ENCODE measurements around the gene SLC10A7.

Gene SLC10A7

GRCh38 chr4:146333187-146333894 is 188.4 kb downstream of the SLC10A7 start:
- Mint-ChIP-seq H3K4me3 (no peak overlapping the region), H3K27me3 (ENCODE audit: low read depth) (no peaks in the 10 kb centered on the region), H3K4me1 (no peaks in the 10 kb centered on the region), H3K36me3 (ENCODE audit: low read depth) (no peaks in the 10 kb centered on the region), H3K9me3 (no peaks in the 10 kb centered on the region), H3K27ac (no peak overlapping the region)
- no peak for TF ChIP-seq CTCF (IDR thresholded peaks at IDR 0.05; ENCODE audit: unreplicated experiment in 3 of 3)

GRCh38 chr4:146330392-146330791 is 191.3 kb downstream of the SLC10A7 start:
- Mint-ChIP-seq H3K9me3 (no peaks in the 10 kb centered on the region), H3K4me3 (no peak overlapping the region), H3K4me1 (no peaks in the 10 kb centered on the region), H3K27ac (no peak overlapping the region), H3K27me3 (ENCODE audit: low read depth) (no peaks in the 10 kb centered on the region), H3K36me3 (ENCODE audit: low read depth) (no peaks in the 10 kb centered on the region)
- TF ChIP-seq CTCF (IDR thresholded peaks at IDR 0.05; ENCODE audit: unreplicated experiment in 3 of 3), result no peak

GRCh38 chr4:146329050-146329716 is 192.6 kb downstream of the SLC10A7 start:
- no peak for TF ChIP-seq CTCF (IDR thresholded peaks at IDR 0.05; ENCODE audit: unreplicated experiment in 3 of 3)
- Mint-ChIP-seq H3K4me1 (no peaks in the 10 kb centered on the region), H3K27ac (no peak overlapping the region), H3K9me3 (peaks cover 5% of the 10 kb centered on the region), H3K27me3 (ENCODE audit: low read depth) (no peaks in the 10 kb centered on the region), H3K4me3 (no peak overlapping the region), H3K36me3 (ENCODE audit: low read depth) (peaks cover 6% of the 10 kb centered on the region)

- Mint-ChIP-seq H3K4me1 (no peaks in the 10 kb centered on the region), H3K27ac (no peak overlapping the region), H3K4me3 (no peak overlapping the region), H3K9me3 (peaks cover 5% of the 10 kb centered on the region), H3K27me3 (ENCODE audit: low read depth) (no peaks in the 10 kb centered on the region), H3K36me3 (ENCODE audit: low read depth) (peaks cover 6% of the 10 kb centered on the region)
- no peak for TF ChIP-seq CTCF (IDR thresholded peaks at IDR 0.05; ENCODE audit: unreplicated experiment in 3 of 3)
Observed at GRCh38 chr4:146327859-146328650, 193.7 kb downstream of the SLC10A7 start.

GRCh38 chr4:146318894-146319293 is 202.8 kb downstream of the SLC10A7 start:
- TF ChIP-seq CTCF (IDR thresholded peaks at IDR 0.05; ENCODE audit: unreplicated experiment in 3 of 3), result no peak
- H3K36me3 Mint-ChIP-seq (ENCODE audit: low read depth), result peaks cover 3% of the 10 kb centered on the region

More at GRCh38 chr4:146318894-146319293, 202.8 kb downstream of the SLC10A7 start:
- Mint-ChIP-seq H3K9me3 (peaks cover 4% of the 10 kb centered on the region), H3K4me1 (no peaks in the 10 kb centered on the region), H3K27ac (no peak overlapping the region), H3K27me3 (ENCODE audit: low read depth) (no peaks in the 10 kb centered on the region), H3K4me3 (no peak overlapping the region)

All from nephron (organoid).